Measurements from ENCODE around the gene IGSF10.

Gene IGSF10

GRCh38 chr3:151459358-151459757 is 1.5 kb downstream of the IGSF10 start:
- DNase-seq, result no peak

GRCh38 chr3:151456065-151456464 is 4.8 kb downstream of the IGSF10 start:
- no peak for DNase-seq

GRCh38 chr3:151452841-151453240 is 8.0 kb downstream of the IGSF10 start:
- DNase-seq, result no peak

GRCh38 chr3:151452368-151452767 is 8.5 kb downstream of the IGSF10 start:
- no peak for DNase-seq

- no peak for DNase-seq
Measured at GRCh38 chr3:151446002-151446340, 14.9 kb downstream of the IGSF10 start.

DNA sequence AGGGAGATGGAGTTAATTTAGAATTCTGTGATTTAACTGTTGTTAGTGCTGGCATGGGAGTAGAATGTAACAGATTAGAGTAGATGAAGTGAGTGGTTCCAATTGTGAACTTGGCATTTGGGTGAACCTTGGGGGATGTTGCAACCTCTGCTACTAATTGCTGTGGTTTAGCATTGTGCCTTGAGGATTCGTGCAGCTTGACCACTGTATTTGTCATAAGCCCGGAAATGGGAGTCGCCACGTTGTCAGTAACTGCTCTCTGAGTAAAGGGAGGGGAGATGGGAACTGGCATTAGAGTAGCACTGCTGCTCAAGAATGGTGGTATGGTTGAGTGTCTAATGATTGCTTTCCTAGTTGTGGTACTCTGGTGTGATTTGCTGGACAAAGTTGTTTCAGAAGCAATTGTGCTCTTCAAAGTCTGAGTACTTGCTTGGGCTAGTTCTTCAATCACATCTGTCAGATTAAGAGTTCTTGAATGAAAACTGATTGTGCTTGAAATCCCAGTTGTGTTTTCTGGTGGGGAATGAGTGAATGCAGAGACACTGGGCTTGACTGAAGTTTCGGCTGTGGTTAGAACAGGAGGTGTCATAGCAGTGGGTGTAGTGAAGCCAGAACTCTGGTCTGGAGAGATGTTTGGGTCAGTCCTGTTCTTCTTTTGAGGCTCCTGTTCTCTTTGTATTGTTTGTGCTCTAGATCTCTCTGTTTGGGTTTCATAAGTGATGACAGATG is 15.4 kb downstream of the IGSF10 start:
- DNase-seq, result no peak

DNA sequence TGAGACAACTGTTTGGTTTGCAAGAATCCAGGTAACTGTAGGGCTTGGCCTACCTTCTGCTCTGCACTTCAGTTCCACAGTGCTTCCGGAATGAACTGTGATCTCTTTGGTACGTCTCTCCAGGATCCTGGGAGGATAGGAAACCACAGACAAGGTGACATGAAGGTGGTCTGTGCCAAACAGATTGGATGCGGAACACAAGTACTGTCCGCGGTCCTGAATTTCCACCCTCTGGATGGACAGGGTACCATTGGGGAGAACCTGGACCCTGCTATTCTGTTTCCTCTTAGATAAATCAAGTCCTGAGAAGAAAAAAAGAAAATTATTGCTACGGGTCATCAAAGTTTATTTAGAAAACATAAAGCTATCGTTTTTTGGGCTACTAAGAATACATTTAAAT is 17.3 kb downstream of the IGSF10 start:
- DNase-seq, result no peak

DNA sequence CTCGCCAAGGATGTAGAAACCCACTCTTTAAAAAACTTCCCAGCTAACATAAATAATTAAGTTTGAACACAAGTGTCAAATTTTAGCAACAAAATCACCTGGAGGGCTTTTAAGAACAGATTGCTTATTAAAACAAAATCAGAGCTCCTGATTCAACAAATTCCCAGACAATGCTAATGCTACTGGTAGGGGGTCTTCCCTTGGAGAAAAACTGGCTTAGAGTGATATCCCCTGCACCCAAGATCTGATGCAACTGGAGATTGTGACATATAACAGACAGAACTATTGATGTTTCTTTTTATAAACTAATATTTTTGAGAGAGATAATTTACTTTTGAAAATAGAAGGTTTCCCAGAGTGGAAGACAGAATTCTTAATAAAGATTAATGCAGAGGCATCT is 19.9 kb downstream of the IGSF10 start:
- no peak for DNase-seq

GRCh38 chr3:151439652-151440125 is 21.2 kb downstream of the IGSF10 start:
- no peak for DNase-seq

DNA sequence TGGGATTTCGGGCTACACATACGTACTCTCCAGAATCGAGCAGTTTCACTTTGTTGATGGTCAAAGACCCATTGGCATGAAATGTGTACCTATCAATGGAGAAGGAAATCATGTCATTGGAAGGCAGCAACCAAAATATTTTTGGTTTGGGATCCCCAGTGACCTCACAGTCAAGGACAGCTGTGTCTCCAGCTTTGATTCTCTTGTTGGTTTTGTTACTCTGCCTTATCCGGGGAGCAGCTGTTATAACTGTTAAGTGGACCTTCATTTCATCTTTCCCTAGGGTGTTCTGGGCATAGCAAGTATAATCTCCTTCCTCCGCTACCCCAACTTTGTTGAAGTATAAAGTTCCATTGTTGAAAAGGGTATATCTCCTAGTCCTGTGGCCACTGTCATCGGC is 23.0 kb downstream of the IGSF10 start:
- no peak for DNase-seq

GRCh38 chr3:151436675-151437446 is 24.0 kb downstream of the IGSF10 start:
- DNase-seq, result no peak

GRCh38 chr3:151434151-151434890 is 26.5 kb downstream of the IGSF10 start:
- DNase-seq, result no peak

- no peak for DNase-seq
Measured at GRCh38 chr3:151432616-151433372, 28.1 kb downstream of the IGSF10 start.

DNA sequence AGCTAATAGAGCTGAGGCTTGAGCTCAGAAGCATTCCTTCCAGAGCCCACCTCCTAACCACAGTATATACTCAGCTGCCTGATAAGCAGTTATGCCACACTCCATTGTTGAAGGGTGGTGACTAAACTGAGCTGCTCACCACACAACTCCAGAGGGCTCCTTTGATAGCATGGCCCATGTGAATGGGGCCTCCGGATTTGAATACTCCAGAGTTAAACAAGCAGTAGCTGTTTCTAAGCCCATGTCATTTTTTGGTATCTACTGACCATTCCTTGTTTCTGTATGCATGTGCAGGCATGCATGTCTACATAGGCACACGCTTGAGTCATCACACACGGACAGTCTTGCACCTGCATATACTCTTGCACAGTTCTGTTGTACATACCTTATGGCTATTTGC is 28.9 kb downstream of the IGSF10 start:
- no peak for DNase-seq

- no peak for DNase-seq
Measured at GRCh38 chr3:151430821-151431484, 29.9 kb downstream of the IGSF10 start.

DNA sequence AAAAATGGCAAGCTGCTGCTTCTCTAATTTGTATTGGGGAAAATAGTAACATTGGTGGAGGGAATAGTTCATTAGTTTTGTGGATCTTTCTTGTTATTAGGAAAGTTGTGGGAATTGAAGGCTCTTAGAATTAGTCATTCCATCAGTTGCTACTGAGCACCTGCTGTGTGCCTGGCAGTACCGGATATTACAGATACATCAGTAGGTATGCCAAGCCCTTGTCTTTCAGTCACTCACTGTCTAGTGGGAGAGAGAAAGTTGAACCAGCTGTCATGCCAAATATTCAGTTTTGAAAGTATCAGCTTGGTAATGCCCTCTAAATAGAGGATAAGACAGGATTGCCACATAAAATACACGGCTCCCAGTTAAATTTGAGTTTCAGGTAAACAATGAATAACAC is 32.5 kb downstream of the IGSF10 start:
- no peak for DNase-seq

- no peak for DNase-seq
Measured at GRCh38 chr3:151426341-151426657, 34.6 kb downstream of the IGSF10 start.

GRCh38 chr3:151425627-151426340 is 35.1 kb downstream of the IGSF10 start:
- DNase-seq, result no peak

DNA sequence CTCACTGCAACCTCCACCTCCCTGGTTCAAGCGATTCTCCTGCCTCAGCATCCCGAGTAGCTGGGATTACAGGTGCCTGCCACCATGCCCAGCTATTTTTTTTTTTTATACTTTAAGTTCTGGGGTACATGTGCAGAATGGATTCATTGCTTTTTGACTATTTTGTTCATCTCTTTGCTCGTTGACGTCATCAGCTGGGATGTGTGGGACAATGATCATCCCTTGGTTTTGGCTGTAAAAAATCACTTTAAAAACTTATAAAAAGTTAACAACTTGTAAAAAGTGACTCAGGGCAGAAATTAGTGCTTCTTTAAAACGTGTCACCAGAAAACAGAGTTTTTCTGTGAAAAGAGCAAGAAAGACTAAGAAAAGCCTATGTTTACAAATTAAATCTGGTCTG is 37.8 kb downstream of the IGSF10 start:
- DNase-seq, result no peak

- no peak for DNase-seq
Measured at GRCh38 chr3:151421938-151422337, 38.9 kb downstream of the IGSF10 start.

DNA sequence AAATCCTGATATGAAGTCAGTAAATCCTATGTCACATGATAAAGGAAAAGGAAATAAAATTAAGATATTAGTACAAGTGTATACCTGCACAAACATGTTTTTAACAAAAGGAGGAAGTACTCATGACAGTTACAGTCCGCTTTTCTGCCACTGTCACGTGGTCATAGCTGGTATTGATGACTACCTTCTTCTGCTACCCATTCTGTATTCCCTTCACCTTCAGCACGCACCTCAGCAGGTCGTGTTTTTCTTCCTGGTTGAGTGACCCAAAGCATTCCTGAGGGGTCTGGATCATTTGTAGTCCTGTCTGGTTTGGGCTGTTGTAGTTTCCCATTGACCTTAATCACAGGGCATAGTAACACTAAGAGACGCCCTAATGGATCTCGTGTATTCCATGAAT is 41.1 kb downstream of the IGSF10 start:
- DNase-seq, result no peak

DNA sequence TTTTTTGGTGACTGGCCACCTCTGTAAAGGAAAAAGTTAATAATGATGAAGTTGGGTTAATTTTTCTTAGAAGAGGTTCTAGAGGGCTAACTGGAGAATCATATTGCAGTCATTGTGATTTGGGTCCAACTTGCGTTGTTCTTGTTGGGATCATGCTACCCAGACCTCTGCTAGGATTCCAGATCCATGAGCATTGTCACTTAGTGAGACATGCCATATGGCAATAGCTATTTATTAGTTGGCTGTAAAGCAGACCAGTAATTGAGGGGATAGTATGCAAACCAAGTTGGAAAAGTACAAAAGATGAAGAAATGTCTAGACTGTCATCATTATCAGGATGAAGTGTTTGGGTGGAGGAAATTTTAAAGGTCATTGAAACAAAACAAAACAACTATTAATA is 45.6 kb downstream of the IGSF10 start:
- no peak for DNase-seq
